Effector CD4-positive, alpha-beta T cell (primary cell): ENCODE results near the gene KIAA1755.

Source experiments
- DNase-seq: peaks from one replicate; pipeline ENCODE4 v3.0.0-alpha.2; 2020

KIAA1755 gene

DNA sequence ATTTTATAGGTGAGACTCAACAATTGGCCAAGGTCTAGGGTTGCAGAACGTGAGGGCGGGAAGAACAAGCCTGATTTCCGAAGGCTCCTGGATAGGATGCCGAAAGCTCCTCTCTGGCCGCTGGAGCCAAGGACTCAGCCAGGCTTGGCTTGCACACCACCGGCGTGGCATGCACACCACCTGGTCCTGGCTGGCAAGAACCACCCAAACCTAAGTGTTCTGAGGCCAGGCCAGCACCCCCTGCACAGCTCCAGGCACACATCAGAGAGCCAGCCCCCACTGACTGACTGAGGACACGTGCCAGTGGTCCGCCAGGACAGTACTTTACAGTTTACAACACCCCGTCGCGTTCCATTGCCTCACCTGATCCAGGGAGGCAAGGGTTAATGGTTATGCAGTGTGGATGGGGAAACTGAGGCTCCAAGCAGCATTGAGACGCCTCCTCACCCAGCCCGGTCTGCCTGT is 95.9 kb downstream of the KIAA1755 start:
- no peak for DNase-seq

DNA sequence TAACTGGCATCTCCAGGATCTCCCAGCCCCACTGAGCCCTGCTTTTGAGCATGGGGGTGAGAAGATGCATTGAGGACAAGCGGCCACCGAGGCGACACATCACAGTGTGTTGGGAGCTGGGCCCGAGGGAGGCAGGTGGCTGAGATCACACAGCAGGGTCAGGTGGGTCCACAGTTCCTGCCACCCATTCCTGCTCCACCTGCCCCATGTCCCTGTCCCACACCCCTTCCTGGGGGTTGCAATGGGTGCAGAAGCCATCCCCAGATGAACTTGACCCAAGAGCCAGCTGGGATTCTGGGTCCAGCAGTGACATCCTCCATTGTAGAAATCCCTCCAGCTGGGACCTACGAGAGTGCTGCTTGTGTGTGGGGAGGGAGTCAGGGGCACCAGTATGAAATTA is 96.5 kb downstream of the KIAA1755 start:
- no peak for DNase-seq

GRCh38 chr20:38162878-38163875 is 97.4 kb downstream of the KIAA1755 start:
- DNase-seq: no peak

DNA sequence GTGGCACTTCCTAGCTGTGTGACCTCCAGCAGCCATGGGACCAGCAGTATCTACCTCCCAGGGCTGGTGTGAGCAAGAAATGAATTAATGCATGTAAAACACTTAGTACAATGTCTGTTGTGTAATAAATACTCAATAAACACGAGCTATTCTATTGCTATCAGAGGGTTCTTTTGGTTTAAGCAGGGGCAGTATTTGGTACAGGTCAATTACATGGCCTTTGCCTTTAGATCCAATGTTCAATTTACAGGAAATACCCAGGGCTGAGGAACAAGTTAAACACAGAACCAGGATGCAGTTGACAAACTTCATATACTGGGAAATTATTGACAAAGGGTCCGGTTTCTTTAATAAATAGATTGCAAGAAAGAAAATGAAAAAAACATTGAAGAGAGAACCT is 98.4 kb downstream of the KIAA1755 start:
- DNase-seq: no peak

- DNase-seq: no peak
Measured at GRCh38 chr20:38161412-38161774, 99.1 kb downstream of the KIAA1755 start.
